Fibroblast of lung (primary cell): ENCODE measurements around the gene TCF12.

Experiments used
- EZH2 ChIP-seq: IDR thresholded peaks from 2 replicates; pipeline ENCODE4 v1.5.1; 2012; ENCODE audit warnings: low read length, control low read depth, mild to moderate bottlenecking; ENCODE audit errors: missing control alignments
- TF ChIP-seq, protein P1 (sequence below), 2 donors: IDR thresholded peaks in 1 of 2; conservative IDR thresholded peaks in 1 of 2; 1 replicate in 1 of 2; 2 replicates in 1 of 2; pipeline ENCODE4 v1.5.1; 2011 to 2012; ENCODE audit warnings: low read length in 2 of 2, control low read depth in 1 of 2, inconsistent platforms in 1 of 2, low read depth in 1 of 2, mild to moderate bottlenecking in 1 of 2

- no peak for TF ChIP-seq EZH2
- TF ChIP-seq, protein P1, sequence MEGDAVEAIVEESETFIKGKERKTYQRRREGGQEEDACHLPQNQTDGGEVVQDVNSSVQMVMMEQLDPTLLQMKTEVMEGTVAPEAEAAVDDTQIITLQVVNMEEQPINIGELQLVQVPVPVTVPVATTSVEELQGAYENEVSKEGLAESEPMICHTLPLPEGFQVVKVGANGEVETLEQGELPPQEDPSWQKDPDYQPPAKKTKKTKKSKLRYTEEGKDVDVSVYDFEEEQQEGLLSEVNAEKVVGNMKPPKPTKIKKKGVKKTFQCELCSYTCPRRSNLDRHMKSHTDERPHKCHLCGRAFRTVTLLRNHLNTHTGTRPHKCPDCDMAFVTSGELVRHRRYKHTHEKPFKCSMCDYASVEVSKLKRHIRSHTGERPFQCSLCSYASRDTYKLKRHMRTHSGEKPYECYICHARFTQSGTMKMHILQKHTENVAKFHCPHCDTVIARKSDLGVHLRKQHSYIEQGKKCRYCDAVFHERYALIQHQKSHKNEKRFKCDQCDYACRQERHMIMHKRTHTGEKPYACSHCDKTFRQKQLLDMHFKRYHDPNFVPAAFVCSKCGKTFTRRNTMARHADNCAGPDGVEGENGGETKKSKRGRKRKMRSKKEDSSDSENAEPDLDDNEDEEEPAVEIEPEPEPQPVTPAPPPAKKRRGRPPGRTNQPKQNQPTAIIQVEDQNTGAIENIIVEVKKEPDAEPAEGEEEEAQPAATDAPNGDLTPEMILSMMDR (conservative IDR thresholded peaks at IDR 0.05 in 1 of 2, IDR thresholded peaks at IDR 0.05 in 1 of 2; ENCODE audit: low read depth in 1 of 2, low read length in 2 of 2) = no peak
Observed at GRCh38 chr15:57061696-57062095, 143.3 kb downstream of the TCF12 start.
